GM21737 (cell line): ENCODE measurements around the gene PPP3CA.

Experiments
- ATAC-seq: cut with Tn5 transposase; IDR thresholded peaks from one replicate; pipeline ENCODE4 v1.9.1; 2021; ENCODE audit warnings: mild to moderate bottlenecking, moderate library complexity; ENCODE audit not compliant: unreplicated experiment

The PPP3CA gene

GRCh38 chr4:100981447-100982204, 365.7 kb downstream of the PPP3CA start:
- no peak for ATAC-seq

GRCh38 chr4:100979736-100980135, 367.6 kb downstream of the PPP3CA start:
- ATAC-seq, result no peak

GRCh38 chr4:100977746-100978397, 369.5 kb downstream of the PPP3CA start:
- ATAC-seq, result no peak

GRCh38 chr4:100977274-100977673, 370.1 kb downstream of the PPP3CA start:
- no peak for ATAC-seq
